ENCODE data around the gene DNAJB6.

- no peak for TF ChIP-seq CTCF (IDR thresholded peaks at IDR 0.05; ENCODE audit: low read depth, low read length)
- peak; percentile 5 for TF ChIP-seq POLR2A (IDR thresholded peaks at IDR 0.05; ENCODE audit: extremely low read depth, insufficient read length)
- TF ChIP-seq, protein P1, sequence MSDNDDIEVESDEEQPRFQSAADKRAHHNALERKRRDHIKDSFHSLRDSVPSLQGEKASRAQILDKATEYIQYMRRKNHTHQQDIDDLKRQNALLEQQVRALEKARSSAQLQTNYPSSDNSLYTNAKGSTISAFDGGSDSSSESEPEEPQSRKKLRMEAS (IDR thresholded peaks at IDR 0.05; ENCODE audit: low read depth, low read length): no peak
- TF ChIP-seq MYC (IDR thresholded peaks at IDR 0.05; ENCODE audit: low read depth, low read length): no peak
These were observed 68.7 kb downstream of the DNAJB6 start for GRCh38 chr7:157405501-157405900.
